Ectodermal cell (in vitro differentiated cells): Measurements from ENCODE around the gene XPNPEP1.

ENCODE experiments used
- H3K27ac ChIP-seq: 2 replicates; pipeline ENCODE4 v1.7.0; 2013; ENCODE audit warnings: mild to moderate bottlenecking, low read depth, low read length; ENCODE audit not compliant: insufficient read depth, poor library complexity, severe bottlenecking
- H3K27me3 ChIP-seq: 2 replicates; pipeline ENCODE4 v1.7.0; 2013; ENCODE audit warnings: mild to moderate bottlenecking, low read length; ENCODE audit not compliant: insufficient read depth, control insufficient read depth, poor library complexity, severe bottlenecking
- H3K36me3 ChIP-seq: one replicate; pipeline ENCODE4 v1.7.0; 2013; ENCODE audit warnings: low read length; ENCODE audit not compliant: control insufficient read depth, insufficient read depth
- H3K4me1 ChIP-seq: one replicate; pipeline ENCODE4 v1.7.0; 2013; ENCODE audit warnings: low read length; ENCODE audit not compliant: control insufficient read depth, insufficient read depth
- H3K4me3 ChIP-seq: 2 replicates; pipeline ENCODE4 v1.7.0; 2013; ENCODE audit warnings: low read depth, low read length, control low read depth; ENCODE audit not compliant: insufficient read depth
- H3K9me3 ChIP-seq: 2 replicates; pipeline ENCODE4 v1.7.0; 2013; ENCODE audit warnings: mild to moderate bottlenecking, low read length, moderate library complexity; ENCODE audit not compliant: control insufficient read depth
- WGBS, 2 experiments: methylation state at CpG; one replicate each; pipeline ENCODE4 v1.1.7; 2013; ENCODE audit warnings: missing lambda C conversion rate in 2 of 2; 5-methylcytosine and 5-hydroxymethylcytosine counted together

Gene XPNPEP1

GRCh38 chr10:109819807-109820206 is 103.5 kb downstream of the XPNPEP1 start:
- Histone ChIP-seq H3K27ac (no peak overlapping the region), H3K4me3 (no peak overlapping the region), H3K4me1 (no peaks in the 10 kb centered on the region), H3K27me3 (no peaks in the 10 kb centered on the region), H3K9me3 (no peaks in the 10 kb centered on the region), H3K36me3 (no peaks in the 10 kb centered on the region)
- 85 to 90% methylated on average over 2 to 3 of the region's 3 CpGs for WGBS, 2 experiments
